Esophagus squamous epithelium (tissue), 5 donors: ENCODE results near the gene TEP1. TPM values are rescaled to one million over a fixed set of nuclear protein-coding genes. Genes with fewer than 3 reads are reported as not detected.
A peak's percentile ranks its signal among the peaks of the same experiment; 100 is the strongest.
"Not testable (repeated sequence)": the region's sequence is repeated elsewhere in the genome, so short reads cannot be mapped to it uniquely, and the experiment has no call there.

Source experiments
- DNase-seq: peaks from one replicate; lab custom pipeline; 2025; lab: John Stamatoyannopoulos, UW
- H3K27ac ChIP-seq, 4 donors: fragments of 200-600 bp; sonication (generic); one replicate each; pipeline ENCODE4 v1.5.1; 2016 to 2019; ENCODE audit warnings: mild to moderate bottlenecking in 1 of 4
- H3K27me3 ChIP-seq, 4 donors: fragments of 200-600 bp; sonication (generic); 1 replicate in 3 of 4; 2 replicates in 1 of 4; pipeline versions ENCODE4 v1.5.1 to v1.6.0; 2017 to 2021; ENCODE audit warnings: antibody characterized with exemption in 1 of 4
- H3K36me3 ChIP-seq, 3 donors: fragments of 200-600 bp; sonication (generic); one replicate each; pipeline ENCODE4 v1.5.1; 2016 to 2019
- H3K4me1 ChIP-seq, 3 donors: fragments of 200-600 bp; sonication (generic); one replicate each; pipeline ENCODE4 v1.5.1; 2017 to 2019
- H3K4me3 ChIP-seq, 4 donors: fragments of 200-600 bp; sonication (generic); 1 replicate in 3 of 4; 2 replicates in 1 of 4; pipeline ENCODE4 v1.5.1; 2016 to 2019; ENCODE audit warnings: mild to moderate bottlenecking in 2 of 4, moderate library complexity in 1 of 4
- H3K9me3 ChIP-seq, 3 donors: fragments of 200-600 bp; sonication (generic); one replicate each; pipeline ENCODE4 v1.5.1; 2016 to 2019
- CTCF ChIP-seq, 6 experiments: fragments of 450-650 bp in 4 of 6; fragments of 200-600 bp in 2 of 6; sonication (generic) in 2 of 6; IDR thresholded peaks; one replicate each; pipeline ENCODE4 v1.5.1; 2016 to 2019; ENCODE audit warnings: antibody characterized with exemption in 6 of 6, mild to moderate bottlenecking in 4 of 6, moderate library complexity in 4 of 6
- POLR2A ChIP-seq, 4 donors: fragments of 450-650 bp; IDR thresholded peaks; one replicate each; pipeline ENCODE4 v1.6.1; 2017; ENCODE audit warnings: antibody characterized with exemption in 4 of 4, mild to moderate bottlenecking in 4 of 4, moderate library complexity in 3 of 4
- WGBS, 2 donors: methylation state at CpG; one replicate each; pipeline ENCODE4 v1.1.5; 2018; 5-methylcytosine and 5-hydroxymethylcytosine counted together
- intact Hi-C: fragments of 100-400 bp; cut with DNase I; formaldehyde crosslinking; loops from one replicate; pipeline ENCODE4 v1.15.0; 2022
- total RNA-seq, 4 donors: library from RNA; depleted of rRNA; stranded (reverse); fragments of >200 nt; gene quantifications; one replicate each; pipeline ENCODE4 v1.1.0, GENCODE V29; 2016
- donor health status: DM: yes; HTN: yes; CAD: no.

TEP1 gene
- total RNA-seq, 4 donors from 2014 or later, result 13.4 to 16.6 (median 14.7) TPM

- H3K27ac ChIP-seq, result peak overlapping the region; percentile 93 to 97 (median 96)
- WGBS, 2 donors, result 0 to 4% methylated on average over 3 of the region's 3 CpGs
- no peaks in the 10 kb centered on the region for H3K27me3 ChIP-seq
- H3K36me3 ChIP-seq, result peaks cover 0 to 39% (median 0%) of the 10 kb centered on the region in 3 donors
- peak overlapping the region; percentile 65 to 89 (median 74) for H3K4me3 ChIP-seq
- no peak for TF ChIP-seq POLR2A (IDR thresholded peaks at IDR 0.05)
- no peak for TF ChIP-seq CTCF (IDR thresholded peaks at IDR 0.05)
- no peak for DNase-seq
- no peaks in the 10 kb centered on the region for H3K9me3 ChIP-seq
- intact Hi-C loops, result loop anchor here (5.0 to 10.0 kb wide), 2 partner anchors 71 to 268 kb away; partner anchors contain the start of gene TEP1
- peaks cover 5 to 18% (median 9%) of the 10 kb centered on the region in 3 donors for H3K4me1 ChIP-seq
Observed at GRCh38 chr14:20343862-20344220, 69.5 kb downstream of the TEP1 start.

- peaks cover 0 to 34% (median 0%) of the 10 kb centered on the region in 3 donors for H3K36me3 ChIP-seq
- TF ChIP-seq POLR2A (IDR thresholded peaks at IDR 0.05), result peak; percentile 19 to 94 (median 70)
- peak in 1 of 6 experiments; percentile 18 for TF ChIP-seq CTCF (IDR thresholded peaks at IDR 0.05)
- H3K4me3 ChIP-seq, result peak within 1 kb of the TSS; percentile 65 to 89 (median 74)
- H3K27ac ChIP-seq, result peak within 1 kb of the TSS; percentile 93 to 97 (median 96)
- no peaks in the 10 kb centered on the region for H3K9me3 ChIP-seq
- H3K4me1 ChIP-seq, result peaks cover 5 to 18% (median 9%) of the 10 kb centered on the region in 3 donors
- H3K27me3 ChIP-seq, result no peaks in the 10 kb centered on the region
- DNase-seq, result peak; percentile 84
- intact Hi-C loops, result loop anchor here (5.0 to 10.0 kb wide), 2 partner anchors 72 to 269 kb away; partner anchors contain the start of gene TEP1
- 0 to 1% methylated on average over 13 to 26 of the region's 50 CpGs for WGBS, 2 donors
Observed at GRCh38 chr14:20343092-20343861, 70.0 kb downstream of the TEP1 start, which contains the start of gene PARP2. PARP2 (plus strand) TSS chr14:20343635; CDS start chr14:20343642, 7 bp downstream.

- no peak for DNase-seq
- no peaks in the 10 kb centered on the region for H3K27me3 ChIP-seq
- H3K27ac ChIP-seq, result peak overlapping the region in 2 of 4 donors; percentile 96
- WGBS, 2 donors, result 55 to 63% methylated on average over 2 of the region's 2 CpGs
- TF ChIP-seq CTCF (IDR thresholded peaks at IDR 0.05) (no peak), POLR2A (IDR thresholded peaks at IDR 0.05) (no peak)
- H3K4me1 ChIP-seq, result peaks cover 5 to 18% (median 9%) of the 10 kb centered on the region in 3 donors
- H3K4me3 ChIP-seq, result peak overlapping the region in 1 of 4 donors; percentile 67
- H3K9me3 ChIP-seq, result no peaks in the 10 kb centered on the region
- intact Hi-C loops, result loop anchor here (5.0 to 10.0 kb wide), 2 partner anchors 73 to 271 kb away; partner anchors contain the start of gene TEP1
- peaks cover 0 to 18% (median 0%) of the 10 kb centered on the region in 3 donors for H3K36me3 ChIP-seq
Observed at GRCh38 chr14:20341646-20342045, 71.7 kb downstream of the TEP1 start.

- 85 to 89% methylated on average over 3 to 4 of the region's 4 CpGs for WGBS, 2 donors
- H3K36me3 ChIP-seq, result peaks cover 0 to 12% (median 0%) of the 10 kb centered on the region in 3 donors
- not testable (repeated sequence) for H3K27ac ChIP-seq, H3K9me3 ChIP-seq, H3K27me3 ChIP-seq, DNase-seq, H3K4me3 ChIP-seq
- peaks cover 5 to 18% (median 9%) of the 10 kb centered on the region in 3 donors for H3K4me1 ChIP-seq
- intact Hi-C loops, result loop anchor here (5.0 to 10.0 kb wide), 2 partner anchors 74 to 271 kb away; partner anchors contain the start of gene TEP1
Observed at GRCh38 chr14:20341032-20341431, 72.3 kb downstream of the TEP1 start.

GRCh38 chr14:20334017-20334416, 79.3 kb downstream of the TEP1 start:
- peak overlapping the region in 3 of 4 donors; percentile 88 to 94 (median 91) for H3K27ac ChIP-seq
- H3K4me3 ChIP-seq, result no peak overlapping the region
- WGBS, 2 donors, result 70 to 72% methylated on average over 7 of the region's 7 CpGs
- intact Hi-C loops, result loop anchor here (10.0 kb wide), 1 partner anchor 351 kb away; the partner anchor contains the start of genes ANG and RNASE4
- DNase-seq, result no peak
- no peaks in the 10 kb centered on the region for H3K27me3 ChIP-seq
- H3K9me3 ChIP-seq, result no peaks in the 10 kb centered on the region
- H3K4me1 ChIP-seq, result peaks cover 0 to 37% (median 0%) of the 10 kb centered on the region in 3 donors
- peaks cover 0 to 5% (median 0%) of the 10 kb centered on the region in 3 donors for H3K36me3 ChIP-seq
- TF ChIP-seq POLR2A (IDR thresholded peaks at IDR 0.05) (no peak), CTCF (IDR thresholded peaks at IDR 0.05) (no peak)
